Tibial artery (tissue), 4 donors: ENCODE measurements around the gene TASP1.
"Not testable (repeated sequence)": the region's sequence is repeated elsewhere in the genome, so short reads cannot be mapped to it uniquely, and the experiment has no call there.

ENCODE experiments used
- DNase-seq, 2 donors: peaks; one replicate each; pipeline ENCODE4 v3.0.0-alpha.2; 2019
- H3K27ac ChIP-seq, 2 donors: fragments of 200-600 bp; sonication (generic) in 1 of 2; 1 replicate in 1 of 2; 2 replicates in 1 of 2; pipeline ENCODE4 v1.5.1; 2018 to 2019; ENCODE audit warnings: mild to moderate bottlenecking in 1 of 2
- H3K27me3 ChIP-seq, 2 donors: fragments of 200-600 bp; sonication (generic) in 1 of 2; one replicate each; pipeline versions ENCODE4 v1.5.1 to v1.6.0; 2016 to 2019
- H3K36me3 ChIP-seq, 3 donors: fragments of 200-600 bp; sonication (generic) in 2 of 3; one replicate each; pipeline ENCODE4 v1.5.1; 2016 to 2019; ENCODE audit warnings: mild to moderate bottlenecking in 2 of 3
- H3K4me1 ChIP-seq, 4 donors: fragments of 200-600 bp; sonication (generic) in 2 of 4; 1 replicate in 3 of 4; 2 replicates in 1 of 4; pipeline ENCODE4 v1.5.1; 2016 to 2019
- H3K4me3 ChIP-seq, 2 donors: fragments of 200-600 bp; sonication (generic) in 1 of 2; 1 replicate in 1 of 2; 2 replicates in 1 of 2; pipeline ENCODE4 v1.5.1; 2018 to 2019; ENCODE audit warnings: mild to moderate bottlenecking in 2 of 2
- H3K9me3 ChIP-seq, 3 donors: fragments of 200-600 bp; sonication (generic) in 1 of 3; one replicate each; pipeline ENCODE4 v1.5.1; 2016 to 2019
- CTCF ChIP-seq, 2 experiments: fragments of 200-600 bp in 1 of 2; fragments of 450-650 bp in 1 of 2; IDR thresholded peaks; one replicate each; pipeline ENCODE4 v1.5.1; 2017 to 2019; ENCODE audit warnings: antibody characterized with exemption in 2 of 2, mild to moderate bottlenecking in 1 of 2, moderate library complexity in 1 of 2
- intact Hi-C: fragments of 100-400 bp; cut with DNase I; formaldehyde crosslinking; loops from one replicate; pipeline ENCODE4 v1.15.0; 2023; ENCODE audit warnings: low total_unique reads

Gene TASP1

GRCh38 chr20:13485576-13485975 lies 153.2 kb downstream of the TASP1 start:
- no peaks in the 10 kb centered on the region for H3K27me3 ChIP-seq
- peaks cover 0 to 17% (median under 1%) of the 10 kb centered on the region in 4 donors for H3K4me1 ChIP-seq
- intact Hi-C loops = no loop called here
- H3K4me3 ChIP-seq = no peak overlapping the region
- TF ChIP-seq CTCF (IDR thresholded peaks at IDR 0.05) = no peak
- peaks cover 24 to 27% (median 24%) of the 10 kb centered on the region in 3 donors for H3K36me3 ChIP-seq
- H3K27ac ChIP-seq = no peak overlapping the region
- no peak for DNase-seq
- peaks cover 0 to 4% (median 0%) of the 10 kb centered on the region in 3 donors for H3K9me3 ChIP-seq

- H3K9me3 ChIP-seq, intact Hi-C loops, H3K4me3 ChIP-seq, H3K27me3 ChIP-seq, H3K27ac ChIP-seq, DNase-seq: not testable (repeated sequence)
- Histone ChIP-seq H3K36me3 (peaks cover 24 to 30% (median 30%) of the 10 kb centered on the region in 3 donors), H3K4me1 (peaks cover 0 to 13% (median 0%) of the 10 kb centered on the region in 4 donors)
Measured at GRCh38 chr20:13485019-13485418, 153.7 kb downstream of the TASP1 start.

- DNase-seq, H3K4me3 ChIP-seq, H3K27ac ChIP-seq, intact Hi-C loops, H3K9me3 ChIP-seq, H3K27me3 ChIP-seq: not testable (repeated sequence)
- Histone ChIP-seq H3K4me1 (peaks cover 0 to 13% (median 0%) of the 10 kb centered on the region in 4 donors), H3K36me3 (peaks cover 24 to 35% (median 30%) of the 10 kb centered on the region in 3 donors)
Measured at GRCh38 chr20:13483472-13483871, 155.3 kb downstream of the TASP1 start.

- no peak for DNase-seq
- peaks cover 0 to 7% (median 0%) of the 10 kb centered on the region in 4 donors for H3K4me1 ChIP-seq
- no peaks in the 10 kb centered on the region for H3K9me3 ChIP-seq
- intact Hi-C loops = no loop called here
- H3K4me3 ChIP-seq = no peak overlapping the region
- no peak overlapping the region for H3K27ac ChIP-seq
- TF ChIP-seq CTCF (IDR thresholded peaks at IDR 0.05) = no peak
- peaks cover 24 to 35% (median 30%) of the 10 kb centered on the region in 3 donors for H3K36me3 ChIP-seq
- no peaks in the 10 kb centered on the region for H3K27me3 ChIP-seq
Measured at GRCh38 chr20:13478366-13478765, 160.4 kb downstream of the TASP1 start.

- H3K27me3 ChIP-seq = no peaks in the 10 kb centered on the region
- no peak overlapping the region for H3K4me3 ChIP-seq
- DNase-seq = no peak
- no peaks in the 10 kb centered on the region for H3K36me3 ChIP-seq
- intact Hi-C loops = no loop called here
- H3K9me3 ChIP-seq = no peaks in the 10 kb centered on the region
- H3K4me1 ChIP-seq = peaks cover 0 to 7% (median 0%) of the 10 kb centered on the region in 4 donors
- TF ChIP-seq CTCF (IDR thresholded peaks at IDR 0.05) = no peak
- H3K27ac ChIP-seq = no peak overlapping the region
Measured at GRCh38 chr20:13474467-13474866, 164.3 kb downstream of the TASP1 start.

- no peaks in the 10 kb centered on the region for H3K36me3 ChIP-seq
- H3K27me3 ChIP-seq = no peaks in the 10 kb centered on the region
- TF ChIP-seq CTCF (IDR thresholded peaks at IDR 0.05) = no peak
- intact Hi-C loops = no loop called here
- no peak overlapping the region for H3K27ac ChIP-seq
- DNase-seq = no peak
- H3K4me1 ChIP-seq = no peaks in the 10 kb centered on the region
- no peak overlapping the region for H3K4me3 ChIP-seq
- no peaks in the 10 kb centered on the region for H3K9me3 ChIP-seq
Measured at GRCh38 chr20:13469262-13469661, 169.5 kb downstream of the TASP1 start.

- no peak overlapping the region for H3K27ac ChIP-seq
- no peaks in the 10 kb centered on the region for H3K36me3 ChIP-seq
- H3K4me1 ChIP-seq = no peaks in the 10 kb centered on the region
- intact Hi-C loops = no loop called here
- TF ChIP-seq CTCF (IDR thresholded peaks at IDR 0.05) = no peak
- H3K9me3 ChIP-seq = no peaks in the 10 kb centered on the region
- H3K27me3 ChIP-seq = no peaks in the 10 kb centered on the region
- no peak overlapping the region for H3K4me3 ChIP-seq
- no peak for DNase-seq
Measured at GRCh38 chr20:13468166-13468565, 170.6 kb downstream of the TASP1 start.
